ENCODE results near the gene MBD6.

MBD6 gene

DNA sequence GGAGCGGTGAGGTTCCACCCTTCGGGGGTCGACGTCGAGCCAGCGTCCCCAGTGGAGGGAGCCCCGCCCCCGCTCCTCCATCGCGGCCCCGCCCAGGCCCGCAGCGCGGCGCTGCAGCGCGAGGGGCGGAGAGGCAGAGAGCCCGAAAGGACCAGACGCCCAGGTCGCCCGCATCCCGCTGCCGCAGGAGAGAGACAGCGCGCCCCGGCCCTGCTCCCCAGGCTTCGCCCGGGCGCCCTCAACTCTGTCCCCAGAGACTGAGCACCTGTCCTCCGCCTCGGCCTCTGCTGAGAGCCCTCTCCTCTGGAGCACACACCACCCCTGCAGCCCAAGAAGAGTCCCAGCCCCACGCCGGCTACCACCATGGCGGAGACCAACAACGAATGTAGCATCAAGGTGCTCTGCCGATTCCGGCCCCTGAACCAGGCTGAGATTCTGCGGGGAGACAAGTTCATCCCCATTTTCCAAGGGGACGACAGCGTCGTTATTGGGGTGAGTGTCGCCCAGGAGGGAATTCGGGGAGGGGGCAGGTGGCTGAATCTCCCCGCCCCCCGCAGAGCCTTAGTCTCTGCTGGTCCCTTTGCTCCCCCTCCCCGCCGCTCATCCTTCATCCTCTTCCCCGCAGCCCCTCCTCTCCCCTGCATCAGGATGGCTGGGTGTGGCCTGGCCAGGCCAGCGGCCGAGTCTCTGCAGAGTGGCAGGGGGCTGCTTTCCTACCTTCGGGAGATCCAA lies 27.5 kb downstream of the MBD6 start, which contains the start of gene KIF5A:
KIF5A (plus strand) TSS at position 136 of the 732 bp plus-strand sequence; CDS start at position 364, 228 bp downstream.
- H3K4me3 ChIP-seq (ENCODE audit: low read depth, low read length) = peak within 1 kb of the TSS; percentile 42
- no peak for TF ChIP-seq CTCF (conservative IDR thresholded peaks at IDR 0.05; ENCODE audit: low read depth, low read length)
- no peak for DNase-seq (ENCODE audit: low read depth)

GRCh38 chr12:57550641-57551549 lies 28.3 kb downstream of the MBD6 start:
- no peak overlapping the region for H3K4me3 ChIP-seq (ENCODE audit: low read depth, low read length)
- no peak for DNase-seq (ENCODE audit: low read depth)
- TF ChIP-seq CTCF (conservative IDR thresholded peaks at IDR 0.05; ENCODE audit: low read depth, low read length) = no peak

DNA sequence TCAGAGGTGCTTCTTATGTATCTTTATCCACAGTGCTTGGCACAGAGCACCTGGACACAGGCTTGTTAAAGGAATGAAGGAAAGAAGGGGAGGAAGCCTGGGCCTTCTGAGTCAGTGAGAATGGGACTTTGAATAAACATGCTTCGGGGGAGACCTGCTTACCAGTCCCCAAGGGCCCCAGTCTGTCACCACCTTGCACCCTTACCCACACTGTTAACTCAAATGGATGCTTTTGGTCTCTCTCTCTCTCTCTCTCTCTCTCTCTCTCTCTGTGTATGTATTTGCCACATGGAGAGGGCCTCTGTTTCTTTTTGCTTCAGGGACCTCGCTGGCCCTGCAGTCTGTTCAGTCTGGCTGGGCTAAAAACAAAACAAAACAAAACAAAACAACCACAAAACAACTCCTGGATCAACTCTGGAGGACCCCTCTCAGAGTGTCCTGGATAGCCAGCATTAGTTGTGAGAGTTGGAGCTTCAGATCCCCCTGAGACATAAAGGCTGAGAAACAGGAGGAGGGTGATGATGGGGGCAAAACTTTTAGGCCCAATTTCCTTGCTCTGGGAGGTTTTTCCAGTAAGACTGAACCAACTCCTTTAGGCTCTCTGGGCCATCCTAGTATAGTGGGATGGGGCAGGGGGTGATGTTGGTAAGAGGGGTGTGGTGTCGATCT lies 29.1 kb downstream of the MBD6 start:
- no peak for TF ChIP-seq CTCF (conservative IDR thresholded peaks at IDR 0.05; ENCODE audit: low read depth, low read length)
- no peak overlapping the region for H3K4me3 ChIP-seq (ENCODE audit: low read depth, low read length)
- DNase-seq (ENCODE audit: low read depth) = no peak

DNA sequence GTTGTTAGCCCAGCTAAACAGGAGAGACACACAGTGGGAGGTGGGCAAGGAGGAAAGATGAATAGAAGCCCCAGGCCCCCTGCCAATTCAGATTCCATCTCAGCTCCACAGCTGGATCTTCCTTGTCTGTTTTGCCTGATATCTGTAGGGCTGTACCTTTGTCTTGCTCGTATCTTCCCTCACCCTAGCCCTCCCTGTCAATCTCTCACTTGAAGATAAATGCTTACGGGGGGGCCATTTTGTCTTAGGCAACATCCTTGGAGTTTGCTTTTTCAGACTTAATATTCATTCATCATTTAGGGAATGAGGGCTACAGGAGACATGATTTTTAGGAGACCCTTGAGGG lies 29.7 kb downstream of the MBD6 start:
- no peak for TF ChIP-seq CTCF (conservative IDR thresholded peaks at IDR 0.05; ENCODE audit: low read depth, low read length)
- no peak overlapping the region for H3K4me3 ChIP-seq (ENCODE audit: low read depth, low read length)
- DNase-seq (ENCODE audit: low read depth) = no peak

GRCh38 chr12:57552835-57553313 lies 30.2 kb downstream of the MBD6 start:
- TF ChIP-seq CTCF (conservative IDR thresholded peaks at IDR 0.05; ENCODE audit: low read depth, low read length) = no peak
- H3K4me3 ChIP-seq (ENCODE audit: low read depth, low read length) = no peak overlapping the region
- DNase-seq (ENCODE audit: low read depth) = peak; percentile 16

DNA sequence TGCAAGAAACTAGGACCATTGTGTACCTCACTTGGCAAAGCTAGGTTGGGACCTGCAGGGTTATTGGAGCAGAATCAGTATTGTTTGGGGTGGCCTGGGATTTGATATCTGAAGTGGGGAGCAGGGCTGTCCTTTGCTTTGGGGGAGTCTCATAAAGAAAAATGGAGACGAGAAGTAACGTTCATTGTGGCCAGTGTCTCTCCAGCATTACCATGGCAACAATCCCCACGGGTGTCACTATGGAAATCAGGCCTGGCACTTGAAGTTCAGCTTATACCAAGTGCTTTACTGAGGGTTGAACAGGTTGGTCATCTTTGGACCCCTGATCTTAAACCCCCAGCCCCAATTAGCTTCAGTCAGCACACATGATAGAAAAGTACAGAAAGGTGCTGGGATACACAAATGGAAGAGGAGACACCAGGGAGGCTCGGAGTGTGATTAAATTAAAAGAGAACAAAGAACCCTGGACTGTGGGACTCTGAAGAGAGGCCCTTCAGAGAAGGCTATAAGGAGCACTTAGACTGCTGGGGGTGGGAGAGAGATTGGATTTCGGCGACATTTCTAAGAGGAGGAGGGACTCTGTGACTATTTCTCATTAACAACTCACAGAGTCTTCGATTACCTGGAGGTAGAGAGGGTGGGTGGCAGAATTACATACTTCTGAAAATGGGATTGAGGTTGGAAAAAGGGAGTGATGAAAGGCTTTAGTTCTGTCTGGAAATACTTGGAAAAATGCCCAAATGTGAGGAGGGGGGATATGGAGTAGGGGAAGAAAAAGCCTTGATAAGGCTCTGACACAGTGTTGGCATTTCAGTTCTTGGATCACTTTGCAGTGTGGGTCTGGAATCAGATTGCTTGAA lies 30.9 kb downstream of the MBD6 start:
- DNase-seq (ENCODE audit: low read depth) = no peak
- no peak overlapping the region for H3K4me3 ChIP-seq (ENCODE audit: low read depth, low read length)
- no peak for TF ChIP-seq CTCF (conservative IDR thresholded peaks at IDR 0.05; ENCODE audit: low read depth, low read length)
